HG03354 (cell line): ENCODE results near the gene TSPAN32.
"Not testable (repeated sequence)": the region's sequence is repeated elsewhere in the genome, so short reads cannot be mapped to it uniquely, and the experiment has no call there.

ENCODE experiments used
- ATAC-seq: cut with Tn5 transposase; IDR thresholded peaks from one replicate; pipeline ENCODE4 v1.9.1; 2021; ENCODE audit warnings: mild to moderate bottlenecking; ENCODE audit not compliant: unreplicated experiment, poor library complexity, severe bottlenecking

TSPAN32 gene

DNA sequence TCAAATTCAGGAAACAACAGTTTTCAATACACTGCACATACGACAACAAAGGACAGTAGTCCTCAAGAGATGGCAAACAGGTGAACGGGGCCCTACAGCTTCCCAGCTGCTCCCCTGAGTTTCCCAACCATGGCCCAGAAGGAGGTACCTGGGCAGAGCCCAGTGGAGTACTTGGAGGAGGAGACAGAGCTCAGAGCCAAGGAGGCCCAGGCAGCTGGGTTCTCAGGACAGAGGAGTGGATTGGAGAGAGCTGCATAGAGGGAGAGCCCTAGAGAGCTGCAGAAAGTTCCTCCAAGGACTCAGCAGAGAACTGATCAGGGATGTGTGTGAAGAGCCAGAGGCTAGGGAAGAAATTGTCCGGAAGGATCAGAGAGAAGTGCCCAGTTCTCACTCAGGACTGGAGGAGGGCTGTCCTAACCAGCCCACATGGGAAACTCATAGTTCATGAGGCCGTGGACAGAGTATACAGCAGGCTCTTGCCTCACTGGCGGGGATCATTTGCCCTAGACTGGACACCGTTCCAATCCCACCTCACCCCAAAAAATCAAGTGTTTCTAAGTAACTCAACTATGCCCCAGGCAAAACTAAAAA is 23.8 kb upstream of the TSPAN32 start:
- no peak for ATAC-seq

- ATAC-seq: no peak
Measured at GRCh38 chr11:2280208-2280607, 21.6 kb upstream of the TSPAN32 start.

DNA sequence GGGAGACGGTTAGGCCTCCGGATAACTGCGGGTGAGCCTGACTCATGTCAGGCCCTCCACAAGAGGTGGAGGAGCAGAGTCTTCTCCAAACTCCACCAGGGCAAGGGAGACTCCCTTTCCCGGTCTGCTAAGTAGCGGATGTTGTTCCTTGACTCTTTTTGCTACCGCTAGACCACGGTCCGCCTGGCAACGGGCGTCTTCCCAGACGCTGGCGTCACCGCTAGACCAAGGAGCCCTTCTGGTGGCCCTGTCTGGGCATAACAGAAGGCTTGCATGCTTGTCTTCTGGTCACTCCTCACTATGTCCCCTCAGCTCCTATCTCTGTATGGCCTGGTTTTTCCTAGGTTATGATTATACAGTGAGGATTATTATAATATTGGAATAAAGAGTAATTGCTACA is 15.5 kb upstream of the TSPAN32 start:
- ATAC-seq: not testable (repeated sequence)

DNA sequence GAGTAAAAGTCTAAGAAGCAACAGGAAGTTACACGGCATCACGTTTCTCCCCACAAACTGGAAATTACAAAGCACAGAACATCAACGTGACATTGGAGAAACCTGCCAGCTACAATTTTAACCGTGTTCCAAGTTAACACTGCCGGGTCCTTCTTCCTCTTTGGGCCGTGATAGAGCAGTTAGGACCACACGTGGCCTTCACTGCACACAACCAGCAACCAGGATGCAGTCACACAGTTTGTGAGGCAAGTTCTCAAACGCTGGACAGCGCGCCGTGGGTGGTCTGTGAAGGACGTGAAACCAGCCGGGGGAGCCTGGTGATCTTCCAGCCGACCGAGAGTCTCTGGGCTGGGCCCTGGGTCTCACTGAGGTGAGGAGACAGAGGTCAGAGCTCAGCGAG is 14.7 kb upstream of the TSPAN32 start:
- ATAC-seq: no peak

DNA sequence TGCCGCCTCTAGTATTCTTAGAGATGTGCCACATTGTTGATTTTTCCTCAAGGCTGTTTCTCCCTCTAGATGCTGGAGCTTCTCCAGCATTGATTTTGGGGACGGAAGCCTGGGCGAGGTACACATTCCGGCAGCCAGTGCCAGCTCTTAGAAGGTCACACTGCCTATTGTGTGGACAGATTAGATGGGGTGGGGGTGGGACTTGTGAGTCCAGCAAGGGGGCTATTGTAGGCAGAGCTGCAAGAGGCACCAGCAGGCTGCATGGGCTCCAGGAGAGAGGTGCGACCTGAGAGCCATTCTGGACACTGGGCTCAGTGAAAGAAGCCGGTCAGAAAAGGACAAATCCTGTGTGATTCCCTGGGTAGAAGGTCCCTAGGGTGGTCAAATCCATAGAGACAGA is 12.5 kb upstream of the TSPAN32 start:
- ATAC-seq: no peak

- no peak for ATAC-seq
Measured at GRCh38 chr11:2289859-2290258, 12.0 kb upstream of the TSPAN32 start.

DNA sequence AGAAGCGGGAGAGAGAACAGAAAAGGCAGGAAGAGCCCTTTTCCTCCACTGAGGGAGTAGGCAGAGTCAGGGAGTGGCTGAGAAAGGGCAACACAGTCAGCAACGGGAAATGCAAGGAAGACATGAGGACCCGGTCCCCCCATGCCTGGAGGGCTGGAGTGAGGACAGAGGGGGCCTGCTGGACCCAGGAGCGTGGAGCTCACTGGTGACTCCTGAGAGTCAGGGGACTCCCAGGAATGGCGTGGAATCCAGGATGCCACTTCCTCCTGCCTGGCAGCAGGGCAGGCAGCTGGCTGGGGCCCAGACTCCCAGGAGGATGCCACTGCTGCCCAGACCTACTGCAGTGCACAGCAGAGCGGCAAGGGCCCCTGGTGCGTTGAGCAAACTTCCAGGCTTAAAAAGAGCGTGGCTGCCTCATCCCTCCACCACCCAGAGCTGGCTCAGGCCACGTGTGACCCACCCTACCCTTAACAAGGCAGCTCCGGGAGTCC is 11.4 kb upstream of the TSPAN32 start:
- ATAC-seq: no peak

DNA sequence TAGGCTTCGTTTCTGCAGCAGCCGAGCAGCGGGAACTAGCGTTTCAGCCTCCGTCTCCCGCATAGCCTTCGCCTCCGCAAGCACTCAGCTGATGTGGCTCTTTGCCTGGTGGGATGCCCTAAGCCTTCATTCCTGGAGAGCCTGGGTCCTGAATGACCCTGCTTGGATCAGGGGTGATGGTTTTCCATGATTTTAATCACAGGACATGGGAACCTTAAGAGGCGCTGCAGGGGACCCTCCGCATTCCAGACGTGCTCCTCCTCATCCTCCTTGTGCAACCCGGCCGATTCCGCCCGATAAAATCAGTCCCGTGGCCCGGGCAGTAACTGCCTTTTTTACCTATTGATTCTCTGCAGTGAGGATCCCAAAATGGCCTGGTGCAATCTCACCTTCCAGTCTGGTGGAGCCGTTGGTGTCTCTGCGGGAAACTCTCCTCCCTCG is 8.3 kb upstream of the TSPAN32 start:
- no peak for ATAC-seq

DNA sequence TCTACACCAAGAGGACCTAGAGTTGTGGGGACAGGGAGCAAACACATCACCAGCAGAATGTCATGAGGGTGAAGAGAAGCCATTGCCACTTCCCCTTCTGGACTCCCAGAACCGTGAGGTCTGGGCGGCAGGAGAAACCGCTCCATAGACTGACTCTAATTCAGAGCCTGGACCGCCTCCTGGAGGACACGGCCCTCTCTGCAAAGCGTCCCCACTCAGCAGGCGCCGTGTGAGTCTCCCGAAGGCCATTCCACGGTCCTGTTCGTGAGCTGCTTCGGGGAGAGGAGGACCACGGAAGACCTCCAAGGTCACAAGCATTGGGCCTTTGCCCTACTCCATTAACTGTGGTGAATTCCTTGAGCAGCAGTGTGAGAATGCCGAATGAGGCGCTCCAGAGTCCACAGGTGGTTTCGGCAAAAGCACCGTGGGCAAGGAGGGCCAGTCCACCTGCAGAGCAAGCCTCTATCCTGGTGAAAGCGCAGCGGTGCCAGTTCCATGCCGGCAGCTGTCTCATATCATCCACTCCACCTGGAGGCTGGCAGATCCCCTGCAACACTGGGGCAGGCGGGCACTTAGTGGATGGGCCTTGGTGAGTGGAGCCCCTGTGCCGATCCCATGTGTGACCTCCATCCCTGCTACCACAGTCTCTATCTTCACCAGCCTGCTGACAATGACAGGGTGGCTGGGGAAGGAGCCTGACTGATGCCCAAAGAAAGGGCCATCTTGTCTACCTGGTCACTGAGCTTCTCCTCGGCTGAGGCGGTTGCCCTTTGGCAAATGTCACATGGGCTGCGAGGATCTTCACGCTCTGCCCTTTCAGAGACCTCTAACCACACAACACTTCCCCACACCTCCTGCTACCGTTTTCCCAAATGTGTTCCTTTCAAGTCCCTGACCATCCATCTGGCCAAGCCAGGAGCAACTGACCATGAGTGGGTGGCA is 7.6 kb upstream of the TSPAN32 start:
- ATAC-seq: no peak

DNA sequence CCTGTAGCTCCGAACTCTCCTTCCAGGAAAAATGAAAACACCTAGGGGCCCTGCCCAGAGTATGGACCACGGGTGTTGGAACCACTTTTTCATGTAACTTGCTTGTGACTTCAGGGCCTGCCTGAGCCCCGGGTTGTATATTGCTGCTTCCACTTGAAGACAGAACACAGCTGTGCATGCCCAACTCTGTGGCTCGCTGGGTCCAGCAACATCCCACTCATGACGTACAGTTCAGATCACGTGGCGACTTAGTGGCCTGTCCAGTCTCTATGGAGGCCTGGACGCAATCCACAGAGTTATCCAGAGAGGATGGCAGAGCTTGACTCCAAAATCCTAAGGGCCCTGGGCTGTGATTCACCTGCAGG is 6.9 kb upstream of the TSPAN32 start:
- ATAC-seq: no peak

DNA sequence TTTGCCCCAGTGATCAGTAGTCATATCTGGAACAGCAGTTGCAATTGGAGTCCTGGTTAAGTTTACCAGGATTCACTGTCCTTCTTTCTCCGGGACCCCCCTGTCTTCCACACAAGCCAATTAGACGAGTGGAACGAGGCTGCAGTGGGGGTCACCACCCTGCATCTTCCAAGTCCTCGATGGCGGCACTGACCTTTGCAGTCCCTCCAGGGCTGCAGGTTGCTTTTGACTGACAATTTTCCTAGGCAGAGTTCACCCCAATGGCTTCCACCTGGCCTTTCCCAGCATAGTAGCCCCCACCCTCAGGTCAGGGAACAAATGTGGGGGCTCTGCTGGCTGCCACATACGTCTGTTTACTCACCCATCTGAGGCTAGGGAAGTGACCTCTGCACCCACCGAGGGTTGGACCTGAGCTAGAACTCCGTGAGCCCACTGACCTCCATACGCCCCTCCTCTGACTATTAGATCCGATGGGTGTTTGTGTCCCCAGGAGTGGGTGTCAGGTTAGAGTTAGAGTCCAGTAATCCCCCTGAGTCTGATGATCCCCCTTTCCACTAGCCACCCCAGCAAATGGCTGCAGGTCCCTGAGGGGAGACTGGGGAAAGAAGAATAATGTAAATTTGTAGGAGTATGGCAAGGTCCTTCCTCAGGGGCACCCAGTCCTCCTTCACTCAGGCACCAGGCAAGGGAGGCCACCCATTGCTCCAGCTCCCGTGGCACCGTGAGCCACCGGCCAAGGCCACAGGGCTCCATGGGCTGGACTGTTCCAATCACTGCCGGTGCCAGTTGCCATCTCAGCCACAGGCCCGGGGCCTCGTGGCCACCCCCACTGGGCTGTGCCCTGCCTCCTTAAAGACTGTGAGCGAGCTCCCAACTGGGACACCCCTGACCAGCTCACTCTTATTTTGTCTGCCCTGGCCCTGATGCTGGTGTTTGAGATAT is 5.6 kb upstream of the TSPAN32 start:
- no peak for ATAC-seq

DNA sequence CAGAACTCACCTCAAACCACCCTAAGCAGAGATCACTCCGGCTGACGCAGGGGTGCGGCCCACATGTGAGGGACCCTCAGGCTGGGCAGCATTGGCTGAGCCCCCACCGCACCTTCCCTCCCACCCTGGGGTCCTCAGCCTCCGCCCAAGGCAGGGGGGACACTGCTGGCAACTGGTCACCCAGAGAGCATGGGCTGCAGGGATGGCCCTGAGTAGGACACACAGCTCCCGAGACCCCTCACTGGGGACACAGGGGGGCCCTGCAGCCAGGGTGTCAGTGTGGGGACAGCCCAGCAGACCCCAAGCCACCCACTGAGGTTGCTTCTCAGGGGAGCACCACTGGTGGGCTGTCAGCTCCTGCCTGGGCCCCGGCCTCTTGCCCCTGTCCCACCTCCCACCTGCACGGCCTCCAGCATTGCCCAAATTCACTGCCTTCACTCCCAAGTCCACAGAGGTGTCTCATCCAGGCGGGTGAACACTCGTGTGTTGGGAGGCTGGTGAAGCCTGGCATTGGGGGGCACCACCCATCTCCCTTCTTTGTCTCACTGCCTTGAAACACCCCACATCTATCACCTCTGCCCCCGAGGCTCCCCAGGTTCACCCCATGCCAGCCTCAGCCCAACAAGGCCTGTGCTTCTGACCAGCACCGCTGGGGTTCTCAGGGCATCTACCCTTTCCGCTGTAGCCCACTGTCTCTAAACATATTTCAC is 4.7 kb upstream of the TSPAN32 start:
- ATAC-seq: no peak

DNA sequence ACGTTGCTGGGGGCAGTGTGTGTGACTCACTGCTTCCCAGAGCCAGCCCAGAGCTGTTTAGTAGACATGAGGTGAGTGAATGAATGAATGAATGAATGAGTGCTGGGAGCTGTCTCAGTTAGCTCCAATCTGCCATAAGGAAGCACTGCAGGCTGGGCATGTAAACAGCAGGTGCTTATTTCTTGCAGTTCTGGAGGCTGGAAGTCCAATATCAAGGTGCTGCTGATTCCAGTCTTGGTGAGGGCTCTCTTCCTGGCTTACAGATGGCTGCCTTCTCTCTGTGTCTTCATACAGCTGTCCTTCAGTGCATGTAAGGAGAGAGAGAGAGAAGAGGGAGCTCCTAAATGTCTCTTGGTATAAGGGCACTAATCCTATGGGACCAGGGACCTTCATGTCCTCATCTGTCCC is 4.2 kb upstream of the TSPAN32 start:
- no peak for ATAC-seq

- ATAC-seq: no peak
Measured at GRCh38 chr11:2298131-2298794, 3.5 kb upstream of the TSPAN32 start.

- no peak for ATAC-seq
Measured at GRCh38 chr11:2298795-2299761, 2.7 kb upstream of the TSPAN32 start.

- ATAC-seq: no peak
Measured at GRCh38 chr11:2299773-2300172, 2.0 kb upstream of the TSPAN32 start.

- ATAC-seq: no peak
Measured at GRCh38 chr11:2300290-2300935, 1.4 kb upstream of the TSPAN32 start.
